Measurements from ENCODE around the gene ANKRD22. TPM values are rescaled to one million over a fixed set of nuclear protein-coding genes. Genes with fewer than 3 reads are reported as not detected.

ANKRD22 gene
- total and polyA plus RNA-seq, 2 of the 8 experiments (the other 6 are each of a cell fraction or from before 2014, with no cell fraction given): 0.68 TPM; not detected in 1

DNA sequence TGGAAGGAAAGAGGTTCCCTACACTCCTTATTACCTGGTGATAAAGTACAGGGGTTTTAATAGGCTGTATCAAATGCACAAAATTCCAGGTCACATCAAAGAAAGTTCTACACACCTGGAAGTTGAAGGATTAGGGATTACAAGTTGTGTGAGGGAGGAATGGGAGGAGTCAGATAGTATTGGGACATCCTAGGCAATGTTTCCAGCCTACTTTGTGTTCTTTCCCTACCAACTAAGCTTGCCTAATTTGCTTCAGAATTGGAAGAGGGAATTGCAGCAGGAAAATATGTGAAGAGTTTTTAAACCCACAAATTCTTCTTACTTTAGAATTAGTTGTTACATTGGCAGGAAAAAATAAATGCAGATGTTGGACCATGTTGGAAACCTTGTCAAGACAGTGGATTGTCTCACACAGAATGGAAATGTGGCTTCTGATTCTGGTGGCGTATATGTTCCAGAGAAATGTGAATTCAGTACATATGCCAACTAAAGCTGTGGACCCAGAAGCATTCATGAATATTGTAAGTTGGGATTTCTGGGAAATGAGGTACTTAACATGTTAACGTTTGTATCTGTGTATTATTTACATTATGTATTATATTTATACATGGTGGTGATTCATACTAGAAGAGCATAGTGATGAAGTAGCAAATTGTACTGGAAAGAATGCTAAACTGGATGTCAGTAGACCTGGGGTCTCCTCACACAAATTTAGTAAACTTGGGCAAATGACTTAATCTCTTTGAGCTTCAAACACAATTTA lies 48.9 kb downstream of the ANKRD22 start, which contains the start of gene LIPM (continued):
- TF ChIP-seq, protein P1, sequence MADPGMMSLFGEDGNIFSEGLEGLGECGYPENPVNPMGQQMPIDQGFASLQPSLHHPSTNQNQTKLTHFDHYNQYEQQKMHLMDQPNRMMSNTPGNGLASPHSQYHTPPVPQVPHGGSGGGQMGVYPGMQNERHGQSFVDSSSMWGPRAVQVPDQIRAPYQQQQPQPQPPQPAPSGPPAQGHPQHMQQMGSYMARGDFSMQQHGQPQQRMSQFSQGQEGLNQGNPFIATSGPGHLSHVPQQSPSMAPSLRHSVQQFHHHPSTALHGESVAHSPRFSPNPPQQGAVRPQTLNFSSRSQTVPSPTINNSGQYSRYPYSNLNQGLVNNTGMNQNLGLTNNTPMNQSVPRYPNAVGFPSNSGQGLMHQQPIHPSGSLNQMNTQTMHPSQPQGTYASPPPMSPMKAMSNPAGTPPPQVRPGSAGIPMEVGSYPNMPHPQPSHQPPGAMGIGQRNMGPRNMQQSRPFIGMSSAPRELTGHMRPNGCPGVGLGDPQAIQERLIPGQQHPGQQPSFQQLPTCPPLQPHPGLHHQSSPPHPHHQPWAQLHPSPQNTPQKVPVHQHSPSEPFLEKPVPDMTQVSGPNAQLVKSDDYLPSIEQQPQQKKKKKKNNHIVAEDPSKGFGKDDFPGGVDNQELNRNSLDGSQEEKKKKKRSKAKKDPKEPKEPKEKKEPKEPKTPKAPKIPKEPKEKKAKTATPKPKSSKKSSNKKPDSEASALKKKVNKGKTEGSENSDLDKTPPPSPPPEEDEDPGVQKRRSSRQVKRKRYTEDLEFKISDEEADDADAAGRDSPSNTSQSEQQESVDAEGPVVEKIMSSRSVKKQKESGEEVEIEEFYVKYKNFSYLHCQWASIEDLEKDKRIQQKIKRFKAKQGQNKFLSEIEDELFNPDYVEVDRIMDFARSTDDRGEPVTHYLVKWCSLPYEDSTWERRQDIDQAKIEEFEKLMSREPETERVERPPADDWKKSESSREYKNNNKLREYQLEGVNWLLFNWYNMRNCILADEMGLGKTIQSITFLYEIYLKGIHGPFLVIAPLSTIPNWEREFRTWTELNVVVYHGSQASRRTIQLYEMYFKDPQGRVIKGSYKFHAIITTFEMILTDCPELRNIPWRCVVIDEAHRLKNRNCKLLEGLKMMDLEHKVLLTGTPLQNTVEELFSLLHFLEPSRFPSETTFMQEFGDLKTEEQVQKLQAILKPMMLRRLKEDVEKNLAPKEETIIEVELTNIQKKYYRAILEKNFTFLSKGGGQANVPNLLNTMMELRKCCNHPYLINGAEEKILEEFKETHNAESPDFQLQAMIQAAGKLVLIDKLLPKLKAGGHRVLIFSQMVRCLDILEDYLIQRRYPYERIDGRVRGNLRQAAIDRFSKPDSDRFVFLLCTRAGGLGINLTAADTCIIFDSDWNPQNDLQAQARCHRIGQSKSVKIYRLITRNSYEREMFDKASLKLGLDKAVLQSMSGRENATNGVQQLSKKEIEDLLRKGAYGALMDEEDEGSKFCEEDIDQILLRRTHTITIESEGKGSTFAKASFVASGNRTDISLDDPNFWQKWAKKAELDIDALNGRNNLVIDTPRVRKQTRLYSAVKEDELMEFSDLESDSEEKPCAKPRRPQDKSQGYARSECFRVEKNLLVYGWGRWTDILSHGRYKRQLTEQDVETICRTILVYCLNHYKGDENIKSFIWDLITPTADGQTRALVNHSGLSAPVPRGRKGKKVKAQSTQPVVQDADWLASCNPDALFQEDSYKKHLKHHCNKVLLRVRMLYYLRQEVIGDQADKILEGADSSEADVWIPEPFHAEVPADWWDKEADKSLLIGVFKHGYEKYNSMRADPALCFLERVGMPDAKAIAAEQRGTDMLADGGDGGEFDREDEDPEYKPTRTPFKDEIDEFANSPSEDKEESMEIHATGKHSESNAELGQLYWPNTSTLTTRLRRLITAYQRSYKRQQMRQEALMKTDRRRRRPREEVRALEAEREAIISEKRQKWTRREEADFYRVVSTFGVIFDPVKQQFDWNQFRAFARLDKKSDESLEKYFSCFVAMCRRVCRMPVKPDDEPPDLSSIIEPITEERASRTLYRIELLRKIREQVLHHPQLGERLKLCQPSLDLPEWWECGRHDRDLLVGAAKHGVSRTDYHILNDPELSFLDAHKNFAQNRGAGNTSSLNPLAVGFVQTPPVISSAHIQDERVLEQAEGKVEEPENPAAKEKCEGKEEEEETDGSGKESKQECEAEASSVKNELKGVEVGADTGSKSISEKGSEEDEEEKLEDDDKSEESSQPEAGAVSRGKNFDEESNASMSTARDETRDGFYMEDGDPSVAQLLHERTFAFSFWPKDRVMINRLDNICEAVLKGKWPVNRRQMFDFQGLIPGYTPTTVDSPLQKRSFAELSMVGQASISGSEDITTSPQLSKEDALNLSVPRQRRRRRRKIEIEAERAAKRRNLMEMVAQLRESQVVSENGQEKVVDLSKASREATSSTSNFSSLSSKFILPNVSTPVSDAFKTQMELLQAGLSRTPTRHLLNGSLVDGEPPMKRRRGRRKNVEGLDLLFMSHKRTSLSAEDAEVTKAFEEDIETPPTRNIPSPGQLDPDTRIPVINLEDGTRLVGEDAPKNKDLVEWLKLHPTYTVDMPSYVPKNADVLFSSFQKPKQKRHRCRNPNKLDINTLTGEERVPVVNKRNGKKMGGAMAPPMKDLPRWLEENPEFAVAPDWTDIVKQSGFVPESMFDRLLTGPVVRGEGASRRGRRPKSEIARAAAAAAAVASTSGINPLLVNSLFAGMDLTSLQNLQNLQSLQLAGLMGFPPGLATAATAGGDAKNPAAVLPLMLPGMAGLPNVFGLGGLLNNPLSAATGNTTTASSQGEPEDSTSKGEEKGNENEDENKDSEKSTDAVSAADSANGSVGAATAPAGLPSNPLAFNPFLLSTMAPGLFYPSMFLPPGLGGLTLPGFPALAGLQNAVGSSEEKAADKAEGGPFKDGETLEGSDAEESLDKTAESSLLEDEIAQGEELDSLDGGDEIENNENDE (IDR thresholded peaks at IDR 0.05; ENCODE audit: insufficient replicate concordance, low read length): no peak
- no peak for TF ChIP-seq SP4 (IDR thresholded peaks at IDR 0.05; ENCODE audit: low read length)
